DOHH2 (cell line): ENCODE data around the gene TES.

Experiments used
- H3F3A ChIP-seq: fragments of 200-600 bp; sonication (generic), shearing (Covaris generic); 2 replicates; pipeline ENCODE4 v1.6.0; 2016; ENCODE audit warnings: antibody characterized with exemption, mild to moderate bottlenecking; ENCODE audit not compliant: control insufficient read depth, insufficient read depth
- H3K27ac ChIP-seq: fragments of 200-600 bp; sonication (generic); 2 replicates; pipeline ENCODE4 v1.5.1; 2014; ENCODE audit warnings: low read depth, mild to moderate bottlenecking, low read length, moderate library complexity
- H3K27me3 ChIP-seq: fragments of 200-600 bp; sonication (generic); 2 replicates; pipeline ENCODE4 v1.6.1; 2014; ENCODE audit warnings: mild to moderate bottlenecking, low read length, mixed read lengths; ENCODE audit not compliant: control insufficient read depth
- H3K36me3 ChIP-seq: fragments of 200-600 bp; sonication (generic); 2 replicates; pipeline ENCODE4 v1.6.1; 2014; ENCODE audit warnings: mild to moderate bottlenecking, low read length, moderate library complexity, mixed read lengths; ENCODE audit not compliant: control insufficient read depth
- H3K4me1 ChIP-seq: fragments of 200-600 bp; sonication (generic); 2 replicates; pipeline ENCODE4 v1.6.1; 2014; ENCODE audit warnings: mild to moderate bottlenecking, low read length, mixed read lengths; ENCODE audit not compliant: control insufficient read depth
- H3K4me2 ChIP-seq: fragments of 200-600 bp; sonication (generic); 2 replicates; pipeline ENCODE4 v1.6.0; 2014; ENCODE audit warnings: mild to moderate bottlenecking, low read length, moderate library complexity
- H3K4me3 ChIP-seq: fragments of 200-600 bp; sonication (generic); 2 replicates; pipeline ENCODE4 v1.5.1; 2014; ENCODE audit warnings: mild to moderate bottlenecking, low read length, mixed read lengths
- H3K79me2 ChIP-seq: fragments of 200-600 bp; sonication (generic); 2 replicates; pipeline ENCODE4 v1.6.1; 2014; ENCODE audit warnings: mild to moderate bottlenecking, low read length, mixed read lengths; ENCODE audit not compliant: control insufficient read depth
- H3K9me2 ChIP-seq: fragments of 200-600 bp; sonication (generic); replicated peaks from 2 replicates; pipeline ENCODE4 v1.6.1; 2014; ENCODE audit warnings: mild to moderate bottlenecking, low read length, mixed read lengths; ENCODE audit not compliant: control insufficient read depth
- H3K9me3 ChIP-seq: fragments of 200-600 bp; sonication (generic); 2 replicates; pipeline ENCODE4 v1.6.1; 2014; ENCODE audit warnings: antibody characterized with exemption, low read length, mixed read lengths; ENCODE audit not compliant: control insufficient read depth, insufficient read depth
- H4K20me1 ChIP-seq: fragments of 200-600 bp; sonication (generic); 2 replicates; pipeline ENCODE4 v1.6.0; 2014; ENCODE audit warnings: low read depth, mild to moderate bottlenecking, antibody characterized with exemption, low read length, moderate library complexity; ENCODE audit not compliant: control insufficient read depth, insufficient read depth
- EZH2phosphoT487 ChIP-seq: fragments of 200-600 bp; sonication (generic); IDR thresholded peaks from 2 replicates; pipeline ENCODE4 v1.6.1; 2017; ENCODE audit warnings: borderline replicate concordance, mild to moderate bottlenecking, antibody characterized with exemption, low read length, moderate library complexity, mixed read lengths
- TF ChIP-seq, protein P1 (sequence below): fragments of 200-600 bp; sonication (generic); IDR thresholded peaks from one replicate; pipeline ENCODE4 v1.5.1; 2014; ENCODE audit warnings: antibody characterized with exemption, mild to moderate bottlenecking, low read depth, low read length; ENCODE audit not compliant: poor library complexity, severe bottlenecking

The TES gene

DNA sequence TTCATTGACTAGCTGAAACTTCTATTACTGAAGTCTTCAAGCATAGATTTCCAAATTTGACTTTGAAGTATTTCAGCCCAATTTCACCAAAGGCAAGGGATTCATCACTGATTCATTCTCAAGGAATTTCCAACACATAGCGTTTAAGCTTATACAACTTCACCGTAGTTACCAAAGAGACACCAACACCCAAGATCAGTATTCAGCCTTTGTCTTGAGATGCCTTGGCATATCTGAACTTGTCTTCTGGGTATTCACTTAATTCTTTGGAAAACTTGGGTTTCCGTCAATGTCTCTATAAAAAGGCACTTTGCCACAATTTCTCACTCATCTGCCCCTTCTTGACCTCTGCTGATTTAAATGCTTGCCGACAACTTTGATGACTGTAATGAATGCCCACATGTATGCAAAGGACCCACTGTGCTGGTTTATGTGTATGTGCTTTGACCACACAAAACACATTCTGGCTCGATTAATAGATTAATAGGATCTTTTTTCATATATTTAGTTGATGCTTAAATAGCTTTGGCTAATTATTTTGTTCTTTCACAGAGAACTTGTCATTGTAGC lies 49.6 kb downstream of the TES start:
- Histone ChIP-seq H3F3A (no peaks in the 10 kb centered on the region), H3K4me2 (no peak overlapping the region), H3K36me3 (peaks cover 3% of the 10 kb centered on the region; the same call in 1 of the 2 replicates), H3K27me3 (peaks cover 5% of the 10 kb centered on the region; the same call in 1 of the 2 replicates), H3K4me3 (no peak overlapping the region), H4K20me1 (no peaks in the 10 kb centered on the region), H3K27ac (no peak overlapping the region), H3K79me2 (no peaks in the 10 kb centered on the region), H3K9me2 (no peaks in the 10 kb centered on the region), H3K4me1 (no peaks in the 10 kb centered on the region), H3K9me3 (no peaks in the 10 kb centered on the region)
- no peak for TF ChIP-seq EZH2phosphoT487
- TF ChIP-seq, protein P1, sequence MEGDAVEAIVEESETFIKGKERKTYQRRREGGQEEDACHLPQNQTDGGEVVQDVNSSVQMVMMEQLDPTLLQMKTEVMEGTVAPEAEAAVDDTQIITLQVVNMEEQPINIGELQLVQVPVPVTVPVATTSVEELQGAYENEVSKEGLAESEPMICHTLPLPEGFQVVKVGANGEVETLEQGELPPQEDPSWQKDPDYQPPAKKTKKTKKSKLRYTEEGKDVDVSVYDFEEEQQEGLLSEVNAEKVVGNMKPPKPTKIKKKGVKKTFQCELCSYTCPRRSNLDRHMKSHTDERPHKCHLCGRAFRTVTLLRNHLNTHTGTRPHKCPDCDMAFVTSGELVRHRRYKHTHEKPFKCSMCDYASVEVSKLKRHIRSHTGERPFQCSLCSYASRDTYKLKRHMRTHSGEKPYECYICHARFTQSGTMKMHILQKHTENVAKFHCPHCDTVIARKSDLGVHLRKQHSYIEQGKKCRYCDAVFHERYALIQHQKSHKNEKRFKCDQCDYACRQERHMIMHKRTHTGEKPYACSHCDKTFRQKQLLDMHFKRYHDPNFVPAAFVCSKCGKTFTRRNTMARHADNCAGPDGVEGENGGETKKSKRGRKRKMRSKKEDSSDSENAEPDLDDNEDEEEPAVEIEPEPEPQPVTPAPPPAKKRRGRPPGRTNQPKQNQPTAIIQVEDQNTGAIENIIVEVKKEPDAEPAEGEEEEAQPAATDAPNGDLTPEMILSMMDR: no peak

DNA sequence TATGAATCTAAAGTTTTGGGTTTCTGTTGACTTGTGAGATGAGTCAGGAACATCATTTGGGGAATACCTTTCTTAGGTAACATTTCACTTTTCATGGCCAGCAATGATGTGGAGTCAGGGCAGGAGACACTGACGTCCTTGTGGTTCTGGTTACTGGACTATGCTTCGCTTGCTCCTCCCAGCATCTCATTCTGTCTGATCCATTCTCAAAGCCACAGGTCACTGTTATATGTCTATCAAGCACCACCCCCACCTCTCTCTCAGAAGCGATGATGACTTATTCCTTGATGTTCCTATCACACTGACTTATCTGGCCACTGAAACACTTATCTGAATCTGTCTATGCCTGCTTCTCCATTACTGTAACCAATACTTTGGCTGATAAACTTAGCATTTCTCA lies 51.6 kb downstream of the TES start:
- H3K4me1 ChIP-seq: no peaks in the 10 kb centered on the region
- no peak overlapping the region for H3K4me3 ChIP-seq
- H3K79me2 ChIP-seq: no peaks in the 10 kb centered on the region
- H3K36me3 ChIP-seq: peaks cover 3% of the 10 kb centered on the region; the same call in 1 of the 2 replicates
- H3K27ac ChIP-seq: no peak overlapping the region
- H3K9me2 ChIP-seq: no peaks in the 10 kb centered on the region
- peaks cover 21% of the 10 kb centered on the region; the same call in 1 of the 2 replicates for H3K27me3 ChIP-seq
- H3K4me2 ChIP-seq: no peak overlapping the region
- H3K9me3 ChIP-seq: no peaks in the 10 kb centered on the region
- no peaks in the 10 kb centered on the region for H4K20me1 ChIP-seq
- no peak for TF ChIP-seq EZH2phosphoT487
- TF ChIP-seq, protein P1: no peak
- H3F3A ChIP-seq: no peaks in the 10 kb centered on the region

DNA sequence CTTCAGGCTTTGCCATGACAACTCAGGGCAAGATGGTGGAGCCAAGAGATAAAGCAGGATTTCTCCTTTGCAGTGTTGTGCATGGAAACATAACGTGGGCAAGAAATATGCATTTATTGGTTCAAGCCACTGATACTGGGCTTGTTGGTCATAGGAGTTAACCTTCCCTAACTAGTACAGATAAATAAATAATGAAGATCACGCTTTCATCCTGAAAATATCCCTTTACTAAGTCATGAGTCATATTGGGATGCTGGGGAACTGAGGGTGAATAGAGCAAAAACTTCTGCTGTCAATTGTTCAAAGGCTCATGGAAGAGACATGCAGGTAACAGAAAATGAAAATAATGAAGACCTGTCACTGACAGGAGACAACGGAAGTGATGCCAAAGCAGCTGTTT lies 55.5 kb downstream of the TES start:
- no peaks in the 10 kb centered on the region for H3K79me2 ChIP-seq
- no peak overlapping the region for H3K27ac ChIP-seq
- H3K9me2 ChIP-seq: no peaks in the 10 kb centered on the region
- no peaks in the 10 kb centered on the region for H4K20me1 ChIP-seq
- H3F3A ChIP-seq: no peaks in the 10 kb centered on the region
- no peaks in the 10 kb centered on the region for H3K4me1 ChIP-seq
- no peak for TF ChIP-seq EZH2phosphoT487
- TF ChIP-seq, protein P1: no peak
- peaks cover 26% of the 10 kb centered on the region; the same call in 1 of the 2 replicates for H3K27me3 ChIP-seq
- no peaks in the 10 kb centered on the region for H3K36me3 ChIP-seq
- no peak overlapping the region for H3K4me3 ChIP-seq
- no peaks in the 10 kb centered on the region for H3K9me3 ChIP-seq
- no peak overlapping the region for H3K4me2 ChIP-seq
